Measurements from ENCODE around the gene DAB2IP. TPM values are rescaled to one million over a fixed set of nuclear protein-coding genes. Genes with fewer than 3 reads are reported as not detected.

DAB2IP gene
- total and polyA plus RNA-seq, 2 experiments from 2014 or later, result 8.9 to 42.8 TPM

DNA sequence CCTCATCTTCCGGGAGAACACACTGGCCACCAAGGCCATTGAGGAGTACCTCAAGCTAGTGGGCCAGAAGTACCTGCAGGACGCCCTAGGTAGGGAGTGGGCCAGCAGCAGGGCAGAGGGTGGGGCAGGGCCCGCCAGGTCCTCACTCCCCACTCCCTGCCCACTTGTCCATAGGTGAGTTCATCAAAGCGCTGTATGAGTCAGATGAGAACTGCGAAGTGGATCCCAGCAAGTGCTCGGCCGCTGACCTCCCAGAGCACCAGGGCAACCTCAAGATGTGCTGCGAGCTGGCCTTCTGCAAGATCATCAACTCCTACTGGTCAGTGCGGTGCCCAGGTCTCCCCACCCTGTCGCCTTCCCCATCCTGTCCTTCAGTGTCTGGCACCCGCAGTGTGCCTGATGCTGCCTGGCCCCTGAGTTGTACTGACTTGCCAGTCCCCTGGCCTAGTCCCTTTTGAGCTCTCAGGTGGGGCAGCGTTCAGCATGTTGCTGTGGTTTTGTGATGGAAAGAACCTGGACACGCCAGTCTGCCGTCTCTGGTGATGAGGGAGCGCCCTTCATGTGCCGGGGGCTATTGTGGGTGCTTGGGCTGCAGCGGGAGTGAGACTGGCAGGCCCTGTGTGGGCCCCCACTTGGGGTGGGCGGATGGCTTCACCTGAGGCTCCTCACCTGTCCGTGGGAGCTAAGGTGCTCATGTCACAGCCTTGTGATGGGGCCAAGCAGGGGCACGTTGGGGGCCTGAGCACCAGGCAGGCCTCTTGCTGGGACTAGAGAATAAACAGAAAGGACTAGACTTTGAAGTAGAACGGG is 112.3 kb downstream of the DAB2IP start:
- H3K79me2 ChIP-seq (replicated peaks; ENCODE audit: insufficient read depth), result no peaks in the 10 kb centered on the region
- no peaks in the 10 kb centered on the region for H3K4me1 ChIP-seq (ENCODE audit: insufficient read depth)
- no peak overlapping the region for H3K4me2 ChIP-seq
- no peak overlapping the region for H3K4me3 ChIP-seq
- no peaks in the 10 kb centered on the region for H3F3A ChIP-seq (replicated peaks; ENCODE audit: low read depth)
- no peak overlapping the region for H3K27ac Mint-ChIP-seq
- H3K27me3 Mint-ChIP-seq (ENCODE audit: insufficient read depth, low read depth, poor library complexity), result peaks cover 12% of the 10 kb centered on the region
- H3K9me3 Mint-ChIP-seq, result no peaks in the 10 kb centered on the region; the same call in 2 of the 3 replicates
- no peak overlapping the region for H3K4me3 Mint-ChIP-seq
- no peak overlapping the region for H3K27ac ChIP-seq (ENCODE audit: low read depth)
- peaks cover 4% of the 10 kb centered on the region; the same call in 1 of the 3 replicates for H3K4me1 Mint-ChIP-seq
- H3K27me3 ChIP-seq (ENCODE audit: insufficient read depth), result no peaks in the 10 kb centered on the region
- ATAC-seq (no peak), DNase-seq (ENCODE audit: low spot score) (no peak)
- H4K20me1 ChIP-seq (replicated peaks; ENCODE audit: insufficient read depth), result peaks cover 4% of the 10 kb centered on the region; the same call in 1 of the 2 replicates
- H3K36me3 Mint-ChIP-seq (ENCODE audit: low read depth), result peaks cover 46% of the 10 kb centered on the region
- H2AFZ ChIP-seq, result no peak overlapping the region
- no peaks in the 10 kb centered on the region for H3K9me2 ChIP-seq (ENCODE audit: insufficient read depth)
- peaks cover 9% of the 10 kb centered on the region; the same call in 1 of the 2 replicates for H3K36me3 ChIP-seq (ENCODE audit: insufficient read depth)
- TF ChIP-seq POLR2AphosphoS5 (IDR thresholded peaks at IDR 0.05; ENCODE audit: low read depth), result no peak
- TF ChIP-seq ETS1 (IDR thresholded peaks at IDR 0.05), result no peak
- no peak for TF ChIP-seq CTCF (conservative IDR thresholded peaks at IDR 0.05; ENCODE audit: low read depth in 2 of 2)
- TF ChIP-seq, protein P1, sequence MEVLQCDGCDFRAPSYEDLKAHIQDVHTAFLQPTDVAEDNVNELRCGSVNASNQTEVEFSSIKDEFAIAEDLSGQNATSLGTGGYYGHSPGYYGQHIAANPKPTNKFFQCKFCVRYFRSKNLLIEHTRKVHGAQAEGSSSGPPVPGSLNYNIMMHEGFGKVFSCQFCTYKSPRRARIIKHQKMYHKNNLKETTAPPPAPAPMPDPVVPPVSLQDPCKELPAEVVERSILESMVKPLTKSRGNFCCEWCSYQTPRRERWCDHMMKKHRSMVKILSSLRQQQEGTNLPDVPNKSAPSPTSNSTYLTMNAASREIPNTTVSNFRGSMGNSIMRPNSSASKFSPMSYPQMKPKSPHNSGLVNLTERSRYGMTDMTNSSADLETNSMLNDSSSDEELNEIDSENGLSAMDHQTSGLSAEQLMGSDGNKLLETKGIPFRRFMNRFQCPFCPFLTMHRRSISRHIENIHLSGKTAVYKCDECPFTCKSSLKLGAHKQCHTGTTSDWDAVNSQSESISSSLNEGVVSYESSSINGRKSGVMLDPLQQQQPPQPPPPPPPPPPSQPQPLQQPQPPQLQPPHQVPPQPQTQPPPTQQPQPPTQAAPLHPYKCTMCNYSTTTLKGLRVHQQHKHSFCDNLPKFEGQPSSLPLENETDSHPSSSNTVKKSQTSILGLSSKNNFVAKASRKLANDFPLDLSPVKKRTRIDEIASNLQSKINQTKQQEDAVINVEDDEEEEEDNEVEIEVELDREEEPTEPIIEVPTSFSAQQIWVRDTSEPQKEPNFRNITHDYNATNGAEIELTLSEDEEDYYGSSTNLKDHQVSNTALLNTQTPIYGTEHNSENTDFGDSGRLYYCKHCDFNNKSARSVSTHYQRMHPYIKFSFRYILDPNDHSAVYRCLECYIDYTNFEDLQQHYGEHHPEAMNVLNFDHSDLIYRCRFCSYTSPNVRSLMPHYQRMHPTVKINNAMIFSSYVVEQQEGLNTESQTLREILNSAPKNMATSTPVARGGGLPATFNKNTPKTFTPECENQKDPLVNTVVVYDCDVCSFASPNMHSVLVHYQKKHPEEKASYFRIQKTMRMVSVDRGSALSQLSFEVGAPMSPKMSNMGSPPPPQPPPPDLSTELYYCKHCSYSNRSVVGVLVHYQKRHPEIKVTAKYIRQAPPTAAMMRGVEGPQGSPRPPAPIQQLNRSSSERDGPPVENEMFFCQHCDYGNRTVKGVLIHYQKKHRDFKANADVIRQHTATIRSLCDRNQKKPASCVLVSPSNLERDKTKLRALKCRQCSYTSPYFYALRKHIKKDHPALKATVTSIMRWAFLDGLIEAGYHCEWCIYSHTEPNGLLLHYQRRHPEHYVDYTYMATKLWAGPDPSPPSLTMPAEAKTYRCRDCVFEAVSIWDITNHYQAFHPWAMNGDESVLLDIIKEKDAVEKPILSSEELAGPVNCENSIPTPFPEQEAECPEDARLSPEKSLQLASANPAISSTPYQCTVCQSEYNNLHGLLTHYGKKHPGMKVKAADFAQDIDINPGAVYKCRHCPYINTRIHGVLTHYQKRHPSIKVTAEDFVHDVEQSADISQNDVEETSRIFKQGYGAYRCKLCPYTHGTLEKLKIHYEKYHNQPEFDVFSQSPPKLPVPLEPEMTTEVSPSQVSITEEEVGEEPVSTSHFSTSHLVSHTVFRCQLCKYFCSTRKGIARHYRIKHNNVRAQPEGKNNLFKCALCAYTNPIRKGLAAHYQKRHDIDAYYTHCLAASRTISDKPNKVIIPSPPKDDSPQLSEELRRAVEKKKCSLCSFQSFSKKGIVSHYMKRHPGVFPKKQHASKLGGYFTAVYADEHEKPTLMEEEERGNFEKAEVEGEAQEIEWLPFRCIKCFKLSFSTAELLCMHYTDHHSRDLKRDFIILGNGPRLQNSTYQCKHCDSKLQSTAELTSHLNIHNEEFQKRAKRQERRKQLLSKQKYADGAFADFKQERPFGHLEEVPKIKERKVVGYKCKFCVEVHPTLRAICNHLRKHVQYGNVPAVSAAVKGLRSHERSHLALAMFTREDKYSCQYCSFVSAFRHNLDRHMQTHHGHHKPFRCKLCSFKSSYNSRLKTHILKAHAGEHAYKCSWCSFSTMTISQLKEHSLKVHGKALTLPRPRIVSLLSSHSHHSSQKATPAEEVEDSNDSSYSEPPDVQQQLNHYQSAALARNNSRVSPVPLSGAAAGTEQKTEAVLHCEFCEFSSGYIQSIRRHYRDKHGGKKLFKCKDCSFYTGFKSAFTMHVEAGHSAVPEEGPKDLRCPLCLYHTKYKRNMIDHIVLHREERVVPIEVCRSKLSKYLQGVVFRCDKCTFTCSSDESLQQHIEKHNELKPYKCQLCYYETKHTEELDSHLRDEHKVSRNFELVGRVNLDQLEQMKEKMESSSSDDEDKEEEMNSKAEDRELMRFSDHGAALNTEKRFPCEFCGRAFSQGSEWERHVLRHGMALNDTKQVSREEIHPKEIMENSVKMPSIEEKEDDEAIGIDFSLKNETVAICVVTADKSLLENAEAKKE (CRISPR knock-in tag; IDR thresholded peaks at IDR 0.05), result no peak
- no peak for TF ChIP-seq CREB1 (CRISPR knock-in tag; IDR thresholded peaks at IDR 0.05; ENCODE audit: low read depth)
- TF ChIP-seq ZNF114 (CRISPR knock-in tag; IDR thresholded peaks at IDR 0.05), result no peak
- TF ChIP-seq REST (IDR thresholded peaks at IDR 0.05; ENCODE audit: unreplicated experiment), result no peak
- TF ChIP-seq EZH2 (IDR thresholded peaks at IDR 0.05; ENCODE audit: low read depth, unreplicated experiment), result no peak
- TF ChIP-seq EZH2phosphoT487 (IDR thresholded peaks at IDR 0.05; ENCODE audit: unreplicated experiment), result no peak
- no peak for TF ChIP-seq ZNF331 (CRISPR knock-in tag; IDR thresholded peaks at IDR 0.05; ENCODE audit: low read depth)

Measured in GM23338 (cell line).